AG04449 (cell line): ENCODE measurements around the gene PGBD2.

Experiments
- CTCF ChIA-PET: fragments of 350-600 bp; formaldehyde crosslinking; extraction: SDS; loops from one replicate; lab custom pipeline; 2021; ENCODE audit warnings: antibody characterized with exemption; lab: Yijun Ruan, JAX
- POLR2A ChIA-PET: fragments of 400-600, 350-600 bp; formaldehyde crosslinking; extraction: SDS; loops from one replicate; lab custom pipeline; 2020; ENCODE audit warnings: antibody characterized with exemption, inconsistent platforms; lab: Yijun Ruan, JAX
- DNase-seq: peaks from one replicate; pipeline ENCODE4 v3.0.0-alpha.2; 2010; ENCODE audit warnings: low read depth, low spot score
- H3K4me3 ChIP-seq: 2 replicates; pipeline ENCODE4 v1.5.1; 2011; ENCODE audit warnings: low read depth, mild to moderate bottlenecking, control low read depth, low read length
- CTCF ChIP-seq: IDR thresholded peaks from one replicate; pipeline ENCODE4 v1.5.1; 2011; ENCODE audit warnings: mild to moderate bottlenecking, moderate library complexity, low read length, control low read depth, inconsistent platforms; ENCODE audit not compliant: insufficient read depth; ENCODE audit errors: missing control alignments

Gene PGBD2

GRCh38 chr1:248894837-248895236 lies 11.2 kb upstream of the PGBD2 start:
- TF ChIP-seq CTCF: no peak
- DNase-seq: no peak
- ChIA-PET POLR2A (no interaction called here), CTCF (no interaction called here)
- H3K4me3 ChIP-seq: no peak overlapping the region

GRCh38 chr1:248897412-248898337 lies 8.4 kb upstream of the PGBD2 start:
- no peak overlapping the region for H3K4me3 ChIP-seq
- POLR2A ChIA-PET: no interaction called here
- CTCF ChIA-PET: no interaction called here

GRCh38 chr1:248900637-248901036 lies 5.4 kb upstream of the PGBD2 start:
- DNase-seq: no peak
- H3K4me3 ChIP-seq: no peak overlapping the region
- ChIA-PET CTCF (no interaction called here), POLR2A (no interaction called here)
- TF ChIP-seq CTCF: no peak

More at GRCh38 chr1:248897412-248898337, 8.4 kb upstream of the PGBD2 start:
- DNase-seq: no peak
- TF ChIP-seq CTCF: no peak

- no peak for TF ChIP-seq CTCF
- ChIA-PET POLR2A (no interaction called here), CTCF (no interaction called here)
- no peak for DNase-seq
- no peak overlapping the region for H3K4me3 ChIP-seq
Observed at GRCh38 chr1:248901578-248901977, 4.5 kb upstream of the PGBD2 start.

- ChIA-PET POLR2A (no interaction called here), CTCF (no interaction called here)
- TF ChIP-seq CTCF: no peak
- DNase-seq: no peak
- H3K4me3 ChIP-seq: no peak overlapping the region
Observed at GRCh38 chr1:248904437-248905216, 1.4 kb upstream of the PGBD2 start.

- no peak for TF ChIP-seq CTCF
- ChIA-PET POLR2A (no interaction called here), CTCF (interaction anchor here (0.9 to 1.4 kb wide), 2 partner anchors 43 to 47 kb away, joined by 3 read pairs; partner anchors contain the start of gene ZNF692)
- no peak for DNase-seq
- H3K4me3 ChIP-seq: peak overlapping the region; percentile 97
Observed at GRCh38 chr1:248905662-248906008, 400 bp upstream of the PGBD2 start.
